HG03039 (cell line): Measurements from ENCODE around the gene POLN.

Experiments
- ATAC-seq: cut with Tn5 transposase; IDR thresholded peaks from one replicate; pipeline ENCODE4 v1.9.1; 2021; ENCODE audit warnings: mild to moderate bottlenecking, moderate library complexity; ENCODE audit not compliant: unreplicated experiment

POLN gene

DNA sequence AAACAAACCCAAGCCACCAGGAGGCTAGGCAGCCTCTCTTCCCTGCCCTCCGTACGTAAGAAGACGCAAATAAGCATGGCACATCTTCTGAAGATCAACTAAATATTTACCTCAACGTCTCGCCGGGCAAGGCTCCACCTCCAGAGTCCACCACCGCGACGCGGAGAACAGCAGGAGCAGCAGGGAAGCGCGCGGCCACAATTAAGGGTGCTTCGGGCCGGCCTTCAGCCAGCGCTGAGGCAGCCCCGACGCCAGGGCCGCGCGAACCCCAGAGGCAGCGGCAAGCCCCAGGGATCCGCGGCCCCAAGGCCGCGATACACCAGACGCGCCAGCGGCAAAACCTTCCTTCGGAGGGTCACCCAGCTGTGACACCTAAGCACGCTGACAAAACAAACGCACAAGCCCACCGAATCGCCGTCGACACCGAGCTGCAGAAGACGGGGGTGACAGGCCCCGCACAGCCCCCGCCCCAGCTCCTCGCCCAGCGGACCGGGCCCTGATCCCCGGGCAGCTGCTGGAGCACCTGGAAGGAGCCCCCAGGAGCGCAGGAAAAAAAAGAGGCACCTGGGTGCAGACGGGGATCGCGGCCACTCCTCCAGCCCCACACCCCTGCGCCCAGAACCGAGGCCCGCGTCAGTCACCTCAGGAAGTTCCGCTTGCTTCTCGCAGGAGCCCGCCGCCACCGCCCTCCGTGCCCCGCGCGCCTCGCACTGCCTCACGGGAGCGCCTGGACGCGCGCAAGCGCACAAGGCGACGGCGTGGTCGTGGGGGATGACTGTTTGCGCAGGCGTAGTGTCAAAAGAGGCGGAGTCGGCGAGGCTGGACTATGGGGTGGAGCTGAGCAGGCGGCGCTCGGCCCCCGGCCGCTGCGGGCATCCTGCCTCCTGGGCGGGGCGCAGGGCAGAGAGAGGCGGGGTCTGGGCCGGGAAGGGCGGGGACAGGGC lies at the start of gene POLN, which contains the start of gene HAUS3:
Gene POLN (minus strand): TSS at position 712 of the 944 bp plus-strand sequence. CDS start 12,890 bp downstream, outside the sequence.
Gene HAUS3 (minus strand): TSS at position 712 of the 944 bp plus-strand sequence. CDS start 1,175 bp downstream, outside the sequence.
- ATAC-seq = peak; percentile 83

DNA sequence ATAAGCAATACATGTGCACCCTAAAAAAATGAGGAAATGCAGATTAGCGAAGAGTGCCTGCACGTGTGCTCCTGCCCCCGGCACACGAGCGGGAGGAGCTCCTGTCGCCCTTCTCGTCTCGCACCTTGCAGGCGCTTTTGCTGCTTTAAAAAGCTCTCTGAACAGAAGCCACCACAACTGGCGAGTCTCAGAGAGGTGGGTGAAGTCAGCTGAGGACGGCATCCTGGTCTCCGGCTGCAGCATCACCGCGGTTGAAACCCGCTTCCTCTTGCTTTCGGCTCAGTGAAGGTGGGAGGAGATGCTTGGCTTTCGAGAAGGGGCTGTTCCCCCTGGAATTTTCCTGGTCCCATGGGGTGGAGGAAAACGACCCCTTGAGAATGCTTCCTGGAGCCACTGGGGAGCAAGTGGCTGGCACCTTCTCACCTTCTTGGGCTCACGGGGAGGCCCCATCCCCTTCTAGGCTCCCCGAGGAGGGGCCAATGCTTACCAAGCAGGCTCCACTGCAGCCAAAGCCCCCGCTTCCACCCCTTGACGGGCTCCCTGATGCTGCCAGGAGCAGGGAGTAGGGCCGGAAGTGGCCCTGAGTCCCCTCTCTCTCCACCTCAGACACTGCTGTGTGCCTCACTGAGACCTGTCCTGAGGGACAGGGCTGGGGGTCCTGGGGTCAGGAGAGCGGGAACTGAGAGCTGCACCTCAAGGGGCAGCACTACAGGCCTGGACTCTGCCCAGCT lies 49.2 kb upstream of the POLN start:
- ATAC-seq = no peak

DNA sequence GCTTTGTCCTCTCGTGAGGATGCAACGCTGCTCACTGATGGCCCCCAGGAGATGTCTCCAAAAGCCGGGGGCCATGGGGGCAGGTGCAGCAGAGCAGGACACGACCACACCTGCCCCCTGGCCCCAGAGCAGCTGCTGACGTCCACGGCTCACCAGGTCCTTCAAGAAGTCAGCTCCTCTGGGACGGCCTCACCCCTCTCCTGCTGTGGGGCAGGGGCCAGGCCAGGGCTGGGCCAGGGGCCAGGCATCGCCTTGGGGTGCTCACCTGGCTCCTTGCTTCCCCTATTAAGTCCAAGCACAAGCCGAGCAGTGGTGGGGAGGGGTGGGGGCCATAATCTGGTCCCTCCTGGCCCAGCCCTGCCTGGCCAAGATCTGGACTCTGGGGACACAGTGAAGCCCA lies 48.6 kb upstream of the POLN start:
- no peak for ATAC-seq

GRCh38 chr4:2289955-2290333 lies 48.0 kb upstream of the POLN start:
- no peak for ATAC-seq

- ATAC-seq = no peak
Observed at GRCh38 chr4:2289311-2289954, 47.5 kb upstream of the POLN start.

DNA sequence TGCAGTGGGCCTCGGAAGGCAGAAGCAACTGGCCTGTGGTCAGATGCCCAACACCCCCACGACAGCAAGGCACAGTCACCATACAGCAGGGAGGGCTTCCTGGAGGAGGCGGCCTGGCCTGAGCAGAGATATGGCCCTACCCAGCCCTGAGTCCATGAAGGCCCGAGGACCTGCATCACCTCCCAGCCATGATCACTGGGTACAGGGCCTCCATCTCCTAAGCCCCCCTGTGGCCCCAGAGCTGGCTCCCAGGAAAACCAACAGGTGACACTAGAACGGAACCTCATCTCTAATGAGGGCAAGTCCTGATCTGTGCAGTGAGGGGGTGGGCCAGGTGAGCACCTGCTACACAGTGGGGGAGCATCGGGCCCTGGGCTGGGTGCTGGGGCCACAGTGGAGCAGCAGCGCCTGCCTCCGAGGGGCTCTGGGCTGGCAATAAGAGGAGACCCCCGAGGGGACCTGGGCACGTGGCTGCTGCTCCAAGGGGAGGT lies 46.2 kb upstream of the POLN start:
- ATAC-seq = no peak

DNA sequence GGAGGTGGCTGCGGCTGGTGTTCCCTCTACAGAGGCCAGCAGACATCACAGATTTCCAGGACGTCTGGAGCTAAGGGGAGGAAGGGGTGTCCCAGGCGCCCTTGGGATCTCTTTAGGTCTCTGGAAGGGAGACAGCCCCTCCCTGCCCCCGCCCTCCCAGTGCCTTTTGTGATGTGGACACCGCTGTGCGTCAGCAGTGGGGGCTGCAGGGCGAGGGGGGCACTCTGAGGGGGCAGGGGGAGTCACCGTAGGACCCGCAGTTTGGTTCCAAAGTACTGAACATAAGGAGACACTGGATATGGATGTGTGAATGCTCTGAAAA lies 45.6 kb upstream of the POLN start:
- ATAC-seq = no peak

DNA sequence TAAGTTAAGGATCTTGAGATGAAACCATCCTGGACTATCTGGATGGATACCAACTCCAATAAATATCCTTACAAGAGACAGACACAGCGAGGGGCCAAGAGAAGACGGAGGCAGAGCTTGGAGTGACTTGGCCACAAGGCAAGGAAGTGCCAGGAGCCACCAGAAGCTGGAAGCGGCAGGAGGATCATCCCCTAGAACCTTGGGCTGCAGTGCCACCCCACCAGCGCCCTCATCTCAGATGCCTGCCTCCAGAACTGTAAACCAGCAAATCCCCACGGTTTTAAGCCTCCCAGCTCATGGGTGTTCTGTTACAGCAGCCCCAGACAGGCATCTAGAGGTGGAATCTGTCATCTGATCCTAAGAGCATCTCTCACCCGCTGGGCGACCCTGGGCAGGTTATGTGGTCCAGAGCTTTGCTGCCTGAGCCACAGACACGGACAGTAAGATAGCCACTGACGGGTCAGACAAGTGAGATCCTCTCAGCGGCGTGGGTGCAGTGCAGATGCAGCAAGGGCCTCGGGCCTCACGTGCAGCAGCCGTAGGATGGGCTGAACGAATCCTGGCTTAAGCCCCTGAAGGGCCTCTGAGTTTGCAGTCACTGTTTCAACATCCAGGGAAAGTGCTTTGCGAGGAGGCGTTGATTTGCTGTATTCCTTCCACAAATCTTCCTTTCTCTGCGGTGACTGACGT lies 45.1 kb upstream of the POLN start:
- no peak for ATAC-seq

DNA sequence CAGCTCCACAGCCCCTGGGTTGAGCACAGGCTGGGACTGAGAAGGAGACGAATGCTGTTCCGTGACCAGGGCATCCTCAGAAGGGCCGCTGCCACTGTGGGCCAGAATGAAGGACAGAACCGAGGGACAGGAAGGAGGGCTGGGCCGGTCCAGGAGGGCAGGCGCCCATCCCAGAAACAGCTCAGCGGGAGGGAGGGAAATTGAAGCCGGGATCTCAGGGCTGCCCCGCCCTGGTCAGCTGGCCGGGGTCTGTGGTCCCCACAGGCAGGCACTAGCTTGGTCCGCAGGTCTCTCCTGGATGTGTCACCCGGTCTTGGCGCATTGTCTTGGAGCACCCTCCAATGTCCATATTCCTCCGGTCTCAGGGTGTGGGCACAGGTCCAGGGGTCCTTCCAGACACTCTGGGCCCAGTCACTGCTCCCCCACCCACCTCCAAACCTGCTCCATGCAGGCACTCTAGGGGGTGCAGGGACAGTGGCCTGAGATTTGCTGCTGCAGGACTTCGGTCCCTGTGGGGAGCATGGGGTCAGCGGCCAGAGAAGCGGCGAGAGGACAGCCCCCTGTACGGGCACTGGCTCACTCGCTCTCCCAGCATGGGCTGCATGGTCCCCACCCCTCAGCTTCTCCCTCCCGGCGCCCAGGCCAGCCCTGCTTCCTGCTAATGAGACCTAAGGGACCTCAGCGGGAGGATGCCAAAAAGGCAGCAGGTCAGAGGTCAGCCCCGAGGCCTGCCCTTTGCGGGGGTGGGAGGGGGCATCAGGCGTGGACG lies 43.9 kb upstream of the POLN start:
- no peak for ATAC-seq

DNA sequence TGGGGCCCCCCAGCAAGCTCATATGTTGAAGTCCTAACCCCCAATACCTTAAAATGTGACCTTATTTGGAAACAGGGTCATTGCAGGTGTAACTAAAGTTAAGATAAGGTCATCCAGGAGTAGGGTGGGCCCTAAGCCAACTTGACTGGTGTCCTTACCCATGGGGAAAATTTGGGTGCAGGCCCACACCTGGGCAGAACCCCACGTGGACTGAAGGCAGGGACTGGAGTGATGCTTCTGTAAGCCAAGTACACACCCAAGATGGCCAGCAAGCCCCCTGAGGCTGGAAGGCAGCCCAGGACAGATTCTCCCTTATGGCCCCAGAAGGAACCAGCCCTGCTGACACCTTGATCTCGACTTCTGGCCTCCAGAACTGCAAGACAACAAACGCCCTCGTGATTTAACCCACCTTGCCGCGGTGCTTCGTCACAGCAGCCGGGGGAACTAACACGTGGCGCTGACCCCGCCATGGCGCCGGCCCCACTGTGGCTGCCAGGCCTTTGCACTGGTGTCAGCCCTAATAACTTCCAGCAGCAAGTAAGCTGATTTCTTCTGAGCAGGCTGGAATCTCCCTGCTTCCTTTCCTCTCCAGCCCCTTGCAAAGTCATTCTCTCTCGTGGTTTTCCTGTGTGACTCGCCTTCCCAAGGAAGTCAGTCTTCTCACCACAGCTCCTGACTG lies 43.2 kb upstream of the POLN start:
- ATAC-seq = no peak

DNA sequence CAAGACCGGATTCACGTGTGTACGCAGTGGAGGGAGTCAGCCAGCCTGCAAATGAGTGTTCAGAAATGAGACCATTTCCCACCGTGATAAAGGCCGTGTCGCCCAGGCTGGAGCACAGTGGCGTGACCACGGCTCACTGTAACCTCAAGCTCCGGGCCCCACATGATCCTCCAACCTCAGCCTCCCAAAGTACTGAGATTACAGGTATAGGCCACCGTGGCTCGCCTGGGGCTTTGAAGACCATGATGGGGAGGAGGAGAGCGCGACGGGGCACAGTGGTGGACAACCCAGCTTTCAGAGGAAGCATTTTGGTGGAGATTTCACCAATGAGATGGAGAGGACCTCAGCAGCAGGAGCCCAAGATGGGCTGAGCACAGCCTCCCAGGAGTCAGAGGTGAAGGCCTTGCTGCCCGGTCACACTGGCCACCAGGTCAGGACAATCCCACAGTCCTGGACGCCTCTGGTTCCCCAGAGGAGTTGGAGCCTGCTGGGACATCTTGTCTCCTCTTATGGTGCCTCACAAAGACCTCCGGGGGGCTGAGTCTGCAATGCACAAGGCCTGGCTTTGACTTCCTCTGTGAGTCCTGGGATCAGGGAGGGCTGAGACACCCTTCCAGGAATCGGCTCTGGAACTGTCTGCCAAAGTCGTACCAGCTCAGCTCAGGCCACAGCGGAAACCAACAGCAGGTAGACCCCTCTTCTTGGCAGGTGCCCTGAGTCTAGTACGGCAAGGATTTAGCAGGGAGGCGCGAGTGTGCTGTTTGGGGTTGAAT lies 42.4 kb upstream of the POLN start:
- ATAC-seq = no peak

DNA sequence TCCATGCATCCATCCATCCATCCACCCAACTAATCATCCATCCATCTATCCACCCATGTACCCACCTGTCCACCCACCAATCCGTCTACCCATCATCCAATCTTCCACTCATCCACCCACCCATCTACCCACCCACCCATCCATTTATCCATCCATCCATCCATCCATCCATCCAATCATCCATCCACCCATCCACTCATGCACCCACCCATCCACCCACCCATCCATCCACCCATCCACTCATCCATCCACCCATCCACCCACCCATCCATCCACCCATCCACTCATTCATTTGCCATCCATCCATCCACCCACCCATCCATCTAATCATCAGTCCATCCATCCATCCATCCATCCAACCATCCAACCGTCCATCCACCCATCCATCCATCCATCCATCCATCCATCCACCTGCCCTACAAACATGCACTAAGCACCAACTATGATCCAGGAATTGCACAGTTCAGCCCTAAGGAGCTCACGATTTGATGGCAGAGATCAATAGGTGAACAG lies 41.3 kb upstream of the POLN start:
- ATAC-seq = no peak

DNA sequence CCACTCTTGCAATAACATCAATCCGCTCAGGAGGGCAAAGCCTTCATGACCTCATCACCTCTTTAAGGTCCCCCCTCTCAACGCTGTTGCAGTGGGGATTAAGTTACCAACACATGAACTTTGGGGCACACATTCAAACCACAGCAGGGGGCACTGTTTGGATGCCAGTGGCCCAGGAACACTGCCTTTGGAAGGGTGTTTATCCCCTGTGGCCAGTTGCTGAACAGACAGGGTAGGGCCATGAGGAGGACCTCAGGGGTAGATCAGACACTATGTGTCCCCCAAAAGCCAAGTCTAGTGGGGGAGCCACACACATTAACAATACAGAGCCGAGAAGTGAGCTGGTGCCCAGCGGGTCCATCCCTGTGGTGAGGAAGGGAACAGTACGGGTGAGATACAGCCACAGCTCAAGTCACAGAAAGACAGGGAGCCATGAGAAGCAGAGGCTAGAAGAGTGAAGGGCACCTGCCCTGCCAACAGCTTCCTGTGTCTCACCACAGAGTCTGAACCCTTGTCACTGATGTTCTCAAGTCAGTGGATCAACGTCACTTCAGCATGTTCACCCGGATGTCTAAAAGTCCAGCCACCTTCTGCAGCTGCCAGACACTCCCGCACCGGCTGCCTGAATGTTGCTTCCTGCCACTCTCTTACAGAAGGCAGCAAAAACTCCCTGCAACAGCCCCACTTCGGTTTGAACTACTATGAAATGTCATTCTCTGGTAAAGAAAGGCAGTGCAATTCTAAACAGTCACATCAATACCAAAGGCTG lies 39.8 kb upstream of the POLN start:
- ATAC-seq = no peak

GRCh38 chr4:2280531-2281300 lies 38.8 kb upstream of the POLN start:
- no peak for ATAC-seq

- no peak for ATAC-seq
Observed at GRCh38 chr4:2277956-2278355, 36.0 kb upstream of the POLN start.

DNA sequence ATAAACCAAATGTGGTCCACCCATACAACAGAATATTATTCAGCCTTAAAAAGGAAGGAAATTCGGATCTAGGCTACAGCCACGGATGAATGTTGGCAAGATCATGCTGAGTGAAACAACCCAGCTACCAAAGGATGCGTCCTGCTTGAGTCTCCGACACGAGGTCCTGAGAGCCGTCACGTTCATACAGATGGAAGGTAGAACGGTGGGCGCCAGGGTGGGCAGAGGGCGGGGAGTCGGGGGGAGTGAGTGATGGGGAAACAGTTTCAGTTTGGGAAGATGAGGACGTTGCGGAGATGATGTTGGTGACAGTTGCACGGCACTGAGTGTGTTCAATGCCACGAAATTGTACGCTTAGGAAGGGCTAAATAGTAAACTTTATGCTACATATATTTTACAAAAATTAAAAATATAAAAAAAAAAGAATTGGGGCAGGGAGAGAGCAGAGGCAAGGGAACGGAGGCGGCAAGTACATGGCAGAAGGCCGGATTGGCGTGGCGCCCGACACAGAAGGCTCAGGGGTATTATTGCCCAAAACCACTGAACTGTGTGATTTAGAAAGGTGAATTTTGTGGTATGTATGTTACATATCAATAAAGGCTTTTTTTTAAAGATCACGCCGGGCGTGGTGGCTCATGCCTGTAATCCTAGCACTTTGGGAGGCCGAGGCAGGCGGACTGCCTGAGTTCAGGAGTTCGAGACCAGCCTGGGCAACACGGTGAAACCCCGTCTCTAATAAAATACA lies 34.8 kb upstream of the POLN start:
- ATAC-seq = no peak
